Stimulated activated CD4-positive, alpha-beta T cell treated with anti-CD3 and anti-CD28 coated beads, Interleukin-15, amount 100 ng/mL, for 1 hour (primary cell): ENCODE data around the gene SREK1IP1.

Experiments used
- DNase-seq, 2 donors: peaks; one replicate each; pipeline ENCODE4 v3.0.0-alpha.2; 2020; ENCODE audit warnings: low read depth in 1 of 2, low spot score in 1 of 2

The SREK1IP1 gene

DNA sequence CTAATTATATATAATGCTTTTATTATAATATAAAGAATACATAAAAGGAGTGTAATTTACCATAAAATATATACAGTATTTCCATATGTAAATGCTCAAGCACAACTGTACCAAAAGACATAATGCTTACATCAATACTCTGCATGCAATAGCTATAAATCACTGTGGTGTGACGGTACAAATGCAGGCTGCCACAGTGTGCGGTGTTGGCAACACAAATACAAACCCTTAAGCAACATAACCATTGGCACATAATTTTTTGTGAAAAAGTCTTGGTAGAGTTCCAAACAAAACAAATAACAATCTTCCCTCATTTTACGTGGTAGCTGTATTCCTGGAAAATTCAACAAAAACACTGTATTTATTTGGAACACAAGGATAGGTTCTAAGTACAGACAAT is 80.1 kb downstream of the SREK1IP1 start:
- no peak for DNase-seq

DNA sequence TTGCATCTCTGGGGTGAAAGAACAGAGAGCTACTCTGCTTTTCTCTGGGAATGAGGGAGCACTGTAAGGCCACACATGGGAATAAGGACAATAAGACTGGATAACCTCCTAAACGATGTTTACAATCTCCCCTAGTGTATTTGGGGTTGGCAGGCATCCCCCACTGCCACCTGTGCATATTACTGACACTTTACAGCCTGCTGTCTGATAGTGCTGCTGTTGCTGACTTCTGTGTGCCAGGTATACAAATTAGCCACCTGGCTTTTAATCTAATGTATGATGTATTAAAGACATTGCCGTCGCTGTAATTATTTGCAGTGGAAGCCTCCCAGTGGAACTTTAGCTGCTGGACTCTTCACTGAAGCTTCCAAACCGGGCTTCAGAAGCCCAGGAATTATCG is 82.6 kb downstream of the SREK1IP1 start:
- no peak for DNase-seq

DNA sequence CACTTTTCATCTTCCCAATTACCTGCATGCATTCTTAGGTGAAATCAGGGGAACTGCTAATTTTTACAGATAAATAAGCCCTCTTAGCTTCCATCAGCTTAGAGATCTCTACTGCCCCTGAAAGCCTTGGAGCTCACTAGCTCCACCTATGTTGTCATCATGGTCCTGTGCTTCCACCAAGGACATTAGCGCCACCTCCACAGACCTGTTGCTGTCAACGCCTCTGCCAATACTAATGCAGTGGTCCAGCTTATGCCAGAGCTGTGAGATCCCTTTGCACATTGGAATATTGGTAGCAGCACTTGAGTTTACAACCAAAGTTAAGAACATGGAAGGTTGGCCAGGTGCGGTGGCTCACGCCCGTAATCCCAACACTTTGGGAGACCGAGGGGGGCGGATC is 85.9 kb downstream of the SREK1IP1 start:
- DNase-seq = no peak

DNA sequence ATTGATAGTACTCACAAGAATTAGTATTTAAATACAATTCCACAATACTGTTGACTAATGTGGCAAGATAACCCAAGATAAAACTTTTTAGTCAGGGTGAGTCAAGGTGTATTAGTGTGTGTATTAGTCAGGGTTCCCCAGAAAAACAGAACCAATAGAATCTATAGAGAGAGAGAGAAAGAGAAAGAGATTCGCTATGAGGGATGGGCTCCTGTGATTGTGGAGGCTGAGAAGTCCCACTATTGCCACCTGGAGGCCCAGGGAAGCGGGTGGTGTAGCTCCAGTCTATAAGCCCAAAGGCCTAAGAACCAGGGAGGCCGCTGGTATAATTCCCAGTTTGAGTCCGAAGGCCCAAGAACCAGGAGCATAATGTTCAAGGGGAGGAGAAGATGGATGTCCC is 88.2 kb downstream of the SREK1IP1 start:
- no peak for DNase-seq

DNA sequence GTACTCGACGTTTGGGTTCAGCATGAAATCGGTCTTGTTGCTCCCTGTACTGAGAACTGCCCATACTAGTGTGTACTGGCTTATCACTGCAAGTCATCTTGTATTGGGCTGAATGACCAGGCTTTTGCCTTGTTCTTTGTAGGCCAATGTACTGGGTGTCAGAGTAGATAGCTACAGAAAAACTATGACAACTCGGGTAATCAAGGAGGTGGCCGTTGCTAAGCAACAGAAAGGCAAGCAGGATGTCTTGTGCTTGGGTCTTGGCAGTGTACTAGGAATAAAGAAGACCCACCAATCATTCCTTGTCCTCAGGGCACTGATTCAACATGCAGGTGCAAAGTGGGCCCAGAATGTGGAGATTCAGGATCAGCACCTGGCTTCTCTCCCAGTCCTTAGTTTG is 90.1 kb downstream of the SREK1IP1 start:
- DNase-seq = no peak

DNA sequence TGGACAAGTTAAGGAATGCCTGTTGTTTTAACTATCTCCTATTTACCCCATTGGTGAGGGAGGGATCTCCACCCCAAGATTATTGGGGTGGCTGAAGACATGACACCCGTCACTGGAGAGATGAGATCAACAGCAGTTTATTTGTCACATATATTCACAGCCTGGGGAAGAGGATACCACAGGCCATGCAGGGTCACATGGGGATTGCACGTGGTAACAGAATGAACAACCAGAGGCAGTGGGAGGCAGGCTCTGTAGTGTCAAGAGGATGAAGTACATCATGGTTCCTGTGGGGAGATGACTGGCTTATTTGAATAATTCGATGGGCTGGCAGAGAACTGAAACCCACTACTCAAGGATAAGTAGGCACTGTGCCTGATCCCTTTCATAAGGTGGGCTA is 96.8 kb downstream of the SREK1IP1 start:
- no peak for DNase-seq

DNA sequence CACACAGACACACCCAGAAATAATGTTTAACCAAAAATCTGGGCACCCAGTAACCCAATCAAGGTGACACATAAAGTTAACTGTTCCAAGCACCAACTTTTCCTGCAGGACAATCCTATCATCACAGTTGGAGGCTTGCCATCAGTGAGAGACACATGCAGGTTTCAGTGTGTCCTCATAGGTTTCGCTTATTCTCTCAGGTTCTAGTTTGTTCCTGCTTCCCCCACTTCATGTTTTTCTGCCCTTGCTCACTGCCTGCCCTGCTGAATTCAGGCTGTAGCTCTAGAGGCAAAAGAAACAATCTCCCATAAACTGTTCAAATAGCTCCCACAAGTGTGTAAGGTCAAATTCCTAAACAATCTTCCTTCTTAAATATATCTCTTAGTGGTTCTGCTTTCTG is 98.2 kb downstream of the SREK1IP1 start:
- no peak for DNase-seq
